ENCODE data around the gene CSAG3. TPM values are rescaled to one million over a fixed set of nuclear protein-coding genes. Genes with fewer than 3 reads are reported as not detected.

CSAG3 gene
- total RNA-seq, 1 donor from 2014 or later: not detected

DNA sequence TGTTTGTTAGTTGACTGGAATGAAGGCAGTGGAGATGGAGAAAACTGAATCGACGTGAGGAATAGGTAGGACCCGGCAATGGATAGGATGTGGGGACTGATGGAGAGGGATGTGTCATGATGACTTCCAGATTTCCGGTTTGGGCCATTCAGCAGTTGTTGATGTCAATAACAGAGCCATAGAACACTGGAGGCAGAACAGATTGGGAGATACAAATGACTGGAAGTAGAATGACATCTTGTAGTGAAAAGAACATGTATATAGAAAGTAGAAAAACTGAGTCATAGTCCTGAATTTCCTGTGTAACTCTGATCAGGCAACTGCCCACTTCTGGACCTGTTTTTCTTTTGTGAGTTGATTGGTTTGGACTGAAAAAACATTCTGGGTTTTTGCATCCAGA lies 47.0 kb downstream of the CSAG3 start:
- no peak for DNase-seq (ENCODE audit: low read depth)

Other genes with a start within 250 kb of the CSAG3 start
- not detected in 2 replicates for gene GABRQ, start 121.3 kb upstream of the CSAG3 start, total RNA-seq
- gene MAGEA3, start 60.4 kb upstream of the CSAG3 start, total RNA-seq: not detected in 2 replicates
- not detected in 2 replicates for gene CSAG2, start 49.9 kb upstream of the CSAG3 start, total RNA-seq
- gene MAGEA2B, start 44.6 kb upstream of the CSAG3 start, total RNA-seq: not detected in 2 replicates
- not detected in 2 replicates for gene CSAG1, start 25.5 kb upstream of the CSAG3 start, total RNA-seq
- not detected in 2 replicates for gene MAGEA12, start 25.5 kb upstream of the CSAG3 start, total RNA-seq
- not detected in 2 replicates for gene MAGEA2, start 5.4 kb upstream of the CSAG3 start, total RNA-seq
- not detected in 2 replicates for gene MAGEA6, start 10.5 kb downstream of the CSAG3 start, total RNA-seq
- 45.4 and 56.8 TPM in 2 replicates for gene CETN2, start 71.5 kb downstream of the CSAG3 start, total RNA-seq
- 16.1 and 28.2 TPM in 2 replicates for gene NSDHL, start 71.8 kb downstream of the CSAG3 start, total RNA-seq
- gene ZNF185, start 138.8 kb downstream of the CSAG3 start, total RNA-seq: 0.47 and 0.83 TPM in 2 replicates
- not detected in 2 replicates for gene PNMA5, start 234.9 kb downstream of the CSAG3 start, total RNA-seq

Measured in myocyte (in vitro differentiated cells).